Uterus (tissue), 2 donors: ENCODE data around the gene DOK7.

ENCODE experiments used
- POLR2A ChIP-seq, 2 donors: fragments of 450-650 bp; IDR thresholded peaks; one replicate each; pipeline ENCODE4 v1.6.1; 2016; ENCODE audit warnings: antibody characterized with exemption in 2 of 2, mild to moderate bottlenecking in 1 of 2, moderate library complexity in 1 of 2
- TF ChIP-seq, protein P1 (sequence below), 4 experiments: fragments of 200-600 bp in 2 of 4; fragments of 450-650 bp in 2 of 4; sonication (generic) in 2 of 4; IDR thresholded peaks; one replicate each; pipeline ENCODE4 v1.5.1; 2016 to 2019; ENCODE audit warnings: antibody characterized with exemption in 4 of 4, mild to moderate bottlenecking in 2 of 4, moderate library complexity in 1 of 4

DNA sequence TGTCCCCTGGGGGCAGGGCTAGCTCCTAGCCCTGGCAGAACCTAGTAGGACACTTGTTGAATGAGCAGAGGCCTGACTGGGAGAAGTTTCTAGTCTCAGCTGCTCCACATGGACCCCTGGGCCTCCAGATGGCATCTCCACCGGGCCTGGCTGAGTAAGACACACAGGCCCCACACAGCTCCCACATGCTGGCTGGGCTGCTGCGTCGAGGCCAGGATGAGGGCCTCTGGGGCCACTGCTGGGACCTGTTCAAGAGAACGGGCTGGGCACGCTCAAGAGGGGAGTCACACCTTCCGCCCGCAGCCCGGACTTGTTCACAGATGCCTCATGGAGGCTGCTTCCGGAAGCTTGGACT lies 25.5 kb upstream of the DOK7 start:
- TF ChIP-seq, protein P1, sequence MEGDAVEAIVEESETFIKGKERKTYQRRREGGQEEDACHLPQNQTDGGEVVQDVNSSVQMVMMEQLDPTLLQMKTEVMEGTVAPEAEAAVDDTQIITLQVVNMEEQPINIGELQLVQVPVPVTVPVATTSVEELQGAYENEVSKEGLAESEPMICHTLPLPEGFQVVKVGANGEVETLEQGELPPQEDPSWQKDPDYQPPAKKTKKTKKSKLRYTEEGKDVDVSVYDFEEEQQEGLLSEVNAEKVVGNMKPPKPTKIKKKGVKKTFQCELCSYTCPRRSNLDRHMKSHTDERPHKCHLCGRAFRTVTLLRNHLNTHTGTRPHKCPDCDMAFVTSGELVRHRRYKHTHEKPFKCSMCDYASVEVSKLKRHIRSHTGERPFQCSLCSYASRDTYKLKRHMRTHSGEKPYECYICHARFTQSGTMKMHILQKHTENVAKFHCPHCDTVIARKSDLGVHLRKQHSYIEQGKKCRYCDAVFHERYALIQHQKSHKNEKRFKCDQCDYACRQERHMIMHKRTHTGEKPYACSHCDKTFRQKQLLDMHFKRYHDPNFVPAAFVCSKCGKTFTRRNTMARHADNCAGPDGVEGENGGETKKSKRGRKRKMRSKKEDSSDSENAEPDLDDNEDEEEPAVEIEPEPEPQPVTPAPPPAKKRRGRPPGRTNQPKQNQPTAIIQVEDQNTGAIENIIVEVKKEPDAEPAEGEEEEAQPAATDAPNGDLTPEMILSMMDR (IDR thresholded peaks at IDR 0.05): no peak
- no peak for TF ChIP-seq POLR2A (IDR thresholded peaks at IDR 0.05)
